HepG2 (cell line): ENCODE measurements around the gene TRERF1.

Source experiments
- BRCA1 ChIP-seq: sonication (generic); formaldehyde crosslinking; IDR thresholded peaks from 2 replicates; pipeline ENCODE4 v1.4.0; 2020; ENCODE audit warnings: missing genetic modification reagents
- CTCF ChIP-seq: sonication (generic); formaldehyde crosslinking; IDR thresholded peaks from 2 replicates; pipeline ENCODE4 v1.5.0; 2020; ENCODE audit warnings: mild to moderate bottlenecking, missing genetic modification reagents, moderate library complexity
- FLYWCH1 ChIP-seq: sonication (generic); formaldehyde crosslinking; IDR thresholded peaks from 2 replicates; pipeline ENCODE4 v1.8.1; 2023; ENCODE audit warnings: mild to moderate bottlenecking, missing genetic modification reagents
- FOSL2 ChIP-seq: sonication (generic); formaldehyde crosslinking; IDR thresholded peaks from 2 replicates; pipeline ENCODE4 v1.4.0; 2020; ENCODE audit warnings: missing genetic modification reagents
- KAT2B ChIP-seq: fragments of 150-350 bp; IDR thresholded peaks from 2 replicates; pipeline ENCODE4 v1.6.1; 2014; ENCODE audit warnings: low read depth, low read length, borderline replicate concordance
- NFIC ChIP-seq: IDR thresholded peaks from 2 replicates; pipeline ENCODE4 v1.6.1; 2012; ENCODE audit warnings: mild to moderate bottlenecking, low read length, inconsistent platforms
- NR2F2 ChIP-seq: IDR thresholded peaks from 2 replicates; pipeline ENCODE4 v1.6.1; 2012; ENCODE audit warnings: low read depth, inconsistent platforms, borderline replicate concordance
- POLR2A ChIP-seq, 2 experiments: IDR thresholded peaks; 2 replicates each; pipeline ENCODE4 v1.6.1; 2011; ENCODE audit warnings: low read depth in 2 of 2, low read length in 2 of 2, mild to moderate bottlenecking in 1 of 2, moderate library complexity in 1 of 2; ENCODE audit not compliant: insufficient read depth in 1 of 2
- SNAI1 ChIP-seq: sonication (generic); formaldehyde crosslinking; IDR thresholded peaks from 2 replicates; pipeline ENCODE4 v1.5.0; 2020; ENCODE audit warnings: mild to moderate bottlenecking, missing genetic modification reagents, borderline replicate concordance
- SRSF4 ChIP-seq: fragments of 200-400 bp; formaldehyde crosslinking; IDR thresholded peaks from one replicate; pipeline ENCODE4 v1.6.1; 2018; ENCODE audit warnings: mild to moderate bottlenecking, low read depth, low read length, moderate library complexity; ENCODE audit not compliant: poor library complexity, severe bottlenecking
- ZNF841 ChIP-seq: sonication (generic); formaldehyde crosslinking; IDR thresholded peaks from 2 replicates; pipeline ENCODE4 v1.8.1; 2023; ENCODE audit warnings: missing genetic modification reagents, borderline replicate concordance
- ZSCAN25 ChIP-seq: sonication (generic); formaldehyde crosslinking; IDR thresholded peaks from 2 replicates; pipeline ENCODE4 v1.8.0; 2022; ENCODE audit warnings: mild to moderate bottlenecking, missing genetic modification reagents
- TF ChIP-seq, protein P1 (sequence below): sonication (generic); formaldehyde crosslinking; IDR thresholded peaks from 2 replicates; pipeline ENCODE4 v1.5.1; 2020; ENCODE audit warnings: missing genetic modification reagents, mild to moderate bottlenecking, borderline replicate concordance

GRCh38 chr6:42204768-42205282, 246.9 kb downstream of the TRERF1 start:
- TF ChIP-seq ZNF841 (CRISPR knock-in tag) (no peak), FLYWCH1 (CRISPR knock-in tag) (no peak), SRSF4 (no peak), ZSCAN25 (no peak), POLR2A (IDR thresholded peaks at IDR 0.05; ENCODE audit: insufficient read depth in 1 of 2, low read depth in 2 of 2, low read length in 2 of 2) (no peak), KAT2B (no peak), NFIC (no peak), SNAI1 (CRISPR knock-in tag) (no peak), CTCF (no peak), FOSL2 (CRISPR knock-in tag) (no peak), BRCA1 (CRISPR knock-in tag) (no peak), NR2F2 (no peak)
- TF ChIP-seq, protein P1, sequence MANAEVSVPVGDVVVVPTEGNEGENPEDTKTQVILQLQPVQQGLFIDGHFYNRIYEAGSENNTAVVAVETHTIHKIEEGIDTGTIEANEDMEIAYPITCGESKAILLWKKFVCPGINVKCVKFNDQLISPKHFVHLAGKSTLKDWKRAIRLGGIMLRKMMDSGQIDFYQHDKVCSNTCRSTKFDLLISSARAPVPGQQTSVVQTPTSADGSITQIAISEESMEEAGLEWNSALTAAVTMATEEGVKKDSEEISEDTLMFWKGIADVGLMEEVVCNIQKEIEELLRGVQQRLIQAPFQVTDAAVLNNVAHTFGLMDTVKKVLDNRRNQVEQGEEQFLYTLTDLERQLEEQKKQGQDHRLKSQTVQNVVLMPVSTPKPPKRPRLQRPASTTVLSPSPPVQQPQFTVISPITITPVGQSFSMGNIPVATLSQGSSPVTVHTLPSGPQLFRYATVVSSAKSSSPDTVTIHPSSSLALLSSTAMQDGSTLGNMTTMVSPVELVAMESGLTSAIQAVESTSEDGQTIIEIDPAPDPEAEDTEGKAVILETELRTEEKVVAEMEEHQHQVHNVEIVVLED = no peak
